ENCODE data around the gene VWA8.

Gene VWA8

GRCh38 chr13:41706152-41706551 lies 254.8 kb downstream of the VWA8 start:
- POLR2A ChIA-PET, result no interaction called here

GRCh38 chr13:41702540-41702939 lies 258.4 kb downstream of the VWA8 start:
- POLR2A ChIA-PET, result no interaction called here
- TF ChIP-seq, protein P1, sequence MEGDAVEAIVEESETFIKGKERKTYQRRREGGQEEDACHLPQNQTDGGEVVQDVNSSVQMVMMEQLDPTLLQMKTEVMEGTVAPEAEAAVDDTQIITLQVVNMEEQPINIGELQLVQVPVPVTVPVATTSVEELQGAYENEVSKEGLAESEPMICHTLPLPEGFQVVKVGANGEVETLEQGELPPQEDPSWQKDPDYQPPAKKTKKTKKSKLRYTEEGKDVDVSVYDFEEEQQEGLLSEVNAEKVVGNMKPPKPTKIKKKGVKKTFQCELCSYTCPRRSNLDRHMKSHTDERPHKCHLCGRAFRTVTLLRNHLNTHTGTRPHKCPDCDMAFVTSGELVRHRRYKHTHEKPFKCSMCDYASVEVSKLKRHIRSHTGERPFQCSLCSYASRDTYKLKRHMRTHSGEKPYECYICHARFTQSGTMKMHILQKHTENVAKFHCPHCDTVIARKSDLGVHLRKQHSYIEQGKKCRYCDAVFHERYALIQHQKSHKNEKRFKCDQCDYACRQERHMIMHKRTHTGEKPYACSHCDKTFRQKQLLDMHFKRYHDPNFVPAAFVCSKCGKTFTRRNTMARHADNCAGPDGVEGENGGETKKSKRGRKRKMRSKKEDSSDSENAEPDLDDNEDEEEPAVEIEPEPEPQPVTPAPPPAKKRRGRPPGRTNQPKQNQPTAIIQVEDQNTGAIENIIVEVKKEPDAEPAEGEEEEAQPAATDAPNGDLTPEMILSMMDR (IDR thresholded peaks at IDR 0.05; ENCODE audit: control extremely low read depth, extremely low read depth, low read depth, missing control alignments), result no peak
- CTCF ChIA-PET, result no interaction called here
- no peak for DNase-seq (ENCODE audit: extremely low spot score)

More at GRCh38 chr13:41706152-41706551, 254.8 kb downstream of the VWA8 start:
- no peak for DNase-seq (ENCODE audit: extremely low spot score)
- CTCF ChIA-PET, result no interaction called here
- TF ChIP-seq, protein P1 (IDR thresholded peaks at IDR 0.05; ENCODE audit: control extremely low read depth, extremely low read depth, low read depth, missing control alignments), result no peak

- ChIA-PET CTCF (interaction anchor here (1.0 kb wide), 1 partner anchor 33 kb away, joined by 4 read pairs; no protein-coding TSS in a partner anchor), POLR2A (no interaction called here)
- DNase-seq (ENCODE audit: extremely low spot score), result no peak
- TF ChIP-seq, protein P1 (IDR thresholded peaks at IDR 0.05; ENCODE audit: control extremely low read depth, extremely low read depth, low read depth, missing control alignments), result no peak
Measured at GRCh38 chr13:41701676-41702075, 259.2 kb downstream of the VWA8 start.

- CTCF ChIA-PET, result no interaction called here
- DNase-seq (ENCODE audit: extremely low spot score), result no peak
- TF ChIP-seq, protein P1 (IDR thresholded peaks at IDR 0.05; ENCODE audit: control extremely low read depth, extremely low read depth, low read depth, missing control alignments), result no peak
- POLR2A ChIA-PET, result no interaction called here
Measured at GRCh38 chr13:41700790-41701310, 260.1 kb downstream of the VWA8 start.

GRCh38 chr13:41699759-41700158 lies 261.1 kb downstream of the VWA8 start:
- DNase-seq (ENCODE audit: extremely low spot score), result no peak
- TF ChIP-seq, protein P1 (IDR thresholded peaks at IDR 0.05; ENCODE audit: control extremely low read depth, extremely low read depth, low read depth, missing control alignments), result no peak
- ChIA-PET POLR2A (no interaction called here), CTCF (interaction anchor here (1.0 kb wide), 1 partner anchor 13 kb away, joined by 3 read pairs; no protein-coding TSS in a partner anchor)

DNA sequence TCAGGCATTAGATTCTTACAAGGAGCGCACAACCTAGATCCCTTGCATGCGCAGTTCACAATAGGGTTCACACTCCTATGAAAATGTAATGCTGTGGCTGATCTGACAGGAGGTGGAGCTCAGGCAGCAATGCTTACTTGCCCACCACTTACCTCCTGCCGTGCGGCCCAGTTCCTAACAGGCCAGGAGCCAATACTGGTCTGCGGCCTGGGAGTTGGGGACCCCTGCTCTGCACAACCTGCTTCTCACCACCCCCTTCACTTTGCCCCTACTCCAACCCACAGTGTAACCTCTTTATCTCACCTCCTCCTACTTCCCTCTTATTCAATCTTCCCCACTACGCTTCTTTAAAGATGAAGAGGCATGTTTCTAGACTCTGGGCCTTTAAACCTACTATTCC lies 263.3 kb downstream of the VWA8 start:
- ChIA-PET CTCF (interaction anchor here (1.3 to 2.5 kb wide), 2 partner anchors 10 to 29 kb away, joined by 5 to 9 read pairs; no protein-coding TSS in a partner anchor), POLR2A (no interaction called here)
- DNase-seq (ENCODE audit: extremely low spot score), result no peak
- TF ChIP-seq, protein P1 (IDR thresholded peaks at IDR 0.05; ENCODE audit: control extremely low read depth, extremely low read depth, low read depth, missing control alignments), result no peak
